Stomach (tissue), 9 donors: Measurements from ENCODE around the gene SLC35F5. TPM values are rescaled to one million over a fixed set of nuclear protein-coding genes. Genes with fewer than 3 reads are reported as not detected.

ENCODE experiments used
- DNase-seq, 2 donors: peaks; one replicate each; pipeline versions ENCODE4 v3.0.0 to v3.0.0-alpha.2; 2013 to 2019
- H3K27ac ChIP-seq, 5 donors: fragments of 200-600 bp in 4 of 5; sonication (generic) in 4 of 5; one replicate each; pipeline ENCODE4 v1.5.1; 2013 to 2019; ENCODE audit warnings: mild to moderate bottlenecking in 1 of 5, moderate library complexity in 1 of 5
- H3K27me3 ChIP-seq, 3 donors: fragments of 200-600 bp; sonication (generic); one replicate each; pipeline ENCODE4 v1.5.1; 2017 to 2019; ENCODE audit warnings: mixed run types in 1 of 3
- H3K36me3 ChIP-seq, 4 donors: fragments of 200-600 bp; sonication (generic); 1 replicate in 3 of 4; 2 replicates in 1 of 4; pipeline ENCODE4 v1.5.1; 2016 to 2019
- H3K4me1 ChIP-seq, 4 donors: fragments of 200-600 bp; sonication (generic); one replicate each; pipeline ENCODE4 v1.5.1; 2016 to 2019
- H3K4me3 ChIP-seq, 4 donors: fragments of 200-600 bp; sonication (generic) in 3 of 4; one replicate each; pipeline ENCODE4 v1.5.1; 2016 to 2019; ENCODE audit warnings: mild to moderate bottlenecking in 1 of 4
- H3K9me3 ChIP-seq, 4 donors: fragments of 200-600 bp; sonication (generic); one replicate each; pipeline ENCODE4 v1.5.1; 2016 to 2019
- CTCF ChIP-seq, 7 experiments: fragments of 450-650 bp in 4 of 7; fragments of 200-600 bp in 3 of 7; sonication (generic) in 3 of 7; IDR thresholded peaks; one replicate each; pipeline ENCODE4 v1.5.1; 2016 to 2019; ENCODE audit warnings: antibody characterized with exemption in 7 of 7, control low read depth in 2 of 7, mild to moderate bottlenecking in 1 of 7
- EP300 ChIP-seq: sonication (generic); formaldehyde crosslinking; IDR thresholded peaks from one replicate; pipeline ENCODE4 v1.6.1; 2017; ENCODE audit warnings: antibody characterized with exemption
- POLR2A ChIP-seq, 4 donors: fragments of 450-650 bp; IDR thresholded peaks; one replicate each; pipeline ENCODE4 v1.6.1; 2016; ENCODE audit warnings: antibody characterized with exemption in 4 of 4, control low read depth in 2 of 4, mild to moderate bottlenecking in 1 of 4, moderate library complexity in 1 of 4
- POLR2AphosphoS5 ChIP-seq, 3 donors: sonication (generic); formaldehyde crosslinking; IDR thresholded peaks; one replicate each; pipeline ENCODE4 v1.6.1; 2016; ENCODE audit warnings: antibody characterized with exemption in 3 of 3
- WGBS, 5 donors: extraction: QIAGEN DNeasy Blood & Tissue Kit in 3 of 5; methylation state at CpG; one replicate each; pipeline versions ENCODE4 v1.1.5 to v1.1.7; 2013 to 2018; 5-methylcytosine and 5-hydroxymethylcytosine counted together
- intact Hi-C: fragments of 100-400 bp; cut with DNase I; formaldehyde crosslinking; loops from one replicate; pipeline ENCODE4 v1.15.1; 2023; ENCODE audit warnings: low total_unique reads
- polyA plus RNA-seq, 3 donors: library from polyadenylated mRNA; stranded (reverse); fragments of 200-250 nt; gene quantifications; one replicate each; pipeline ENCODE4 v1.2.3, GENCODE V29; 2013
- total RNA-seq, 5 donors: library from RNA; depleted of rRNA; stranded (reverse); fragments of >200 nt; gene quantifications; one replicate each; pipeline versions ENCODE4 v1.1.0 to v1.2.3, GENCODE V29; 2014 to 2016
- donor health status: healthy with polysubstance abuse.
- donor health status: Bipolar disorder and iron deficiency.
- donor health status: healthy.

Gene SLC35F5
- total and polyA plus RNA-seq, 8 donors = 8.7 to 399 (median 94.7) TPM

GRCh38 chr2:113755835-113756354 is 547 bp downstream of the SLC35F5 start:
- peak overlapping the region; percentile 86 to 96 (median 91) for H3K4me3 ChIP-seq
- WGBS, 5 donors = 0% methylated on average over 11 to 26 of the region's 26 CpGs
- H3K27ac ChIP-seq = peak overlapping the region; percentile 95 to 99 (median 97)
- no peaks in the 10 kb centered on the region for H3K27me3 ChIP-seq
- H3K36me3 ChIP-seq = peaks cover 3 to 16% (median 11%) of the 10 kb centered on the region in 4 donors
- no peak for DNase-seq
- no peak for TF ChIP-seq EP300
- no peak for TF ChIP-seq CTCF (IDR thresholded peaks at IDR 0.05)
- TF ChIP-seq POLR2A (IDR thresholded peaks at IDR 0.05) = no peak
- TF ChIP-seq POLR2AphosphoS5 (IDR thresholded peaks at IDR 0.05) = no peak
- H3K9me3 ChIP-seq = no peaks in the 10 kb centered on the region
- H3K4me1 ChIP-seq = peaks cover 14 to 41% (median 26%) of the 10 kb centered on the region in 4 donors
- intact Hi-C loops = no loop called here

- no peaks in the 10 kb centered on the region for H3K9me3 ChIP-seq
- peak overlapping the region; percentile 95 to 99 (median 97) for H3K27ac ChIP-seq
- H3K36me3 ChIP-seq = peaks cover 3 to 22% (median 17%) of the 10 kb centered on the region in 4 donors
- 6 to 12% (median 8%) methylated on average over 15 of the region's 15 CpGs for WGBS, 5 donors
- peak overlapping the region; percentile 86 to 96 (median 91) for H3K4me3 ChIP-seq
- no peaks in the 10 kb centered on the region for H3K27me3 ChIP-seq
- peaks cover 14 to 44% (median 26%) of the 10 kb centered on the region in 4 donors for H3K4me1 ChIP-seq
- intact Hi-C loops = no loop called here
- peak in 1 of 2 donors; percentile 17 for DNase-seq
- no peak for TF ChIP-seq EP300
- no peak for TF ChIP-seq CTCF (IDR thresholded peaks at IDR 0.05)
- TF ChIP-seq POLR2A (IDR thresholded peaks at IDR 0.05) = no peak
- TF ChIP-seq POLR2AphosphoS5 (IDR thresholded peaks at IDR 0.05) = no peak
Observed at GRCh38 chr2:113755035-113755834, 1.2 kb downstream of the SLC35F5 start.

GRCh38 chr2:113754160-113754559 is 2.3 kb downstream of the SLC35F5 start:
- no peaks in the 10 kb centered on the region for H3K27me3 ChIP-seq
- no peak overlapping the region for H3K27ac ChIP-seq
- intact Hi-C loops = no loop called here
- H3K4me1 ChIP-seq = peaks cover 14 to 44% (median 26%) of the 10 kb centered on the region in 4 donors
- DNase-seq = no peak
- no peak for TF ChIP-seq POLR2A (IDR thresholded peaks at IDR 0.05)
- no peak for TF ChIP-seq EP300
- TF ChIP-seq CTCF (IDR thresholded peaks at IDR 0.05) = no peak
- TF ChIP-seq POLR2AphosphoS5 (IDR thresholded peaks at IDR 0.05) = no peak
- WGBS, 5 donors = 46 to 64% (median 59%) methylated on average over 8 of the region's 8 CpGs
- H3K9me3 ChIP-seq = no peaks in the 10 kb centered on the region
- peak overlapping the region in 2 of 4 donors; percentile 86 to 89 for H3K4me3 ChIP-seq
- H3K36me3 ChIP-seq = peaks cover 3 to 31% (median 28%) of the 10 kb centered on the region in 4 donors

- DNase-seq = no peak
- no peak overlapping the region for H3K27ac ChIP-seq
- no peak overlapping the region for H3K4me3 ChIP-seq
- no peak for TF ChIP-seq EP300
- TF ChIP-seq POLR2A (IDR thresholded peaks at IDR 0.05) = no peak
- TF ChIP-seq POLR2AphosphoS5 (IDR thresholded peaks at IDR 0.05) = no peak
- TF ChIP-seq CTCF (IDR thresholded peaks at IDR 0.05) = no peak
- intact Hi-C loops = no loop called here
- no peaks in the 10 kb centered on the region for H3K27me3 ChIP-seq
- peaks cover 7 to 30% (median 16%) of the 10 kb centered on the region in 4 donors for H3K4me1 ChIP-seq
- peaks cover 18 to 67% (median 66%) of the 10 kb centered on the region in 4 donors for H3K36me3 ChIP-seq
- 94 to 98% (median 96%) methylated on average over 4 of the region's 4 CpGs for WGBS, 5 donors
- no peaks in the 10 kb centered on the region for H3K9me3 ChIP-seq
Observed at GRCh38 chr2:113750385-113750784, 6.1 kb downstream of the SLC35F5 start.
